A549 (cell line): ENCODE results near the gene SPTLC2. TPM values are rescaled to one million over a fixed set of nuclear protein-coding genes. Genes with fewer than 3 reads are reported as not detected.
"Not testable (repeated sequence)": the region's sequence is repeated elsewhere in the genome, so short reads cannot be mapped to it uniquely, and the experiment has no call there.

Source experiments
- ATAC-seq, 2 experiments: fragments of 200-7000 bp in 1 of 2; fragments of >200 bp in 1 of 2; cut with Nextera tagmentation in 1 of 2; cut with Tn5 transposase in 1 of 2; 3 replicates each; pipeline versions ENCODE4 v1.8.0 to v1.9.1; 2018 to 2020; ENCODE audit warnings: mild to moderate bottlenecking in 1 of 2, moderate library complexity in 1 of 2
- CTCF ChIA-PET: fragments of 300-600 bp; sonication (Branson Sonifier 250); formaldehyde crosslinking; extraction: SDS; loops from one replicate; lab custom pipeline; 2021; ENCODE audit warnings: antibody characterized with exemption, inconsistent platforms; lab: Yijun Ruan, JAX
- POLR2A ChIA-PET: fragments of 350-600 bp; formaldehyde crosslinking; extraction: SDS; loops from one replicate; lab custom pipeline; 2021; ENCODE audit warnings: antibody characterized with exemption, inconsistent platforms; lab: Yijun Ruan, JAX
- DNase-seq, 2 experiments: peaks; one replicate each; pipeline versions ENCODE4 v3.0.0 to v3.0.0-alpha.2; 2011 to 2016; ENCODE audit warnings: low read depth in 1 of 2, low spot score in 1 of 2
- FAIRE-seq: peaks from 2 replicates; lab custom pipeline; 2011; peaks lifted over from hg19 to GRCh38; lab: Jason Lieb, UNC
- H3K27ac ChIP-seq, 2 experiments: fragments of >200 bp; sonication (Bioruptor Twin); formaldehyde crosslinking; 3 replicates each; pipeline ENCODE4 v1.5.1; 2016 to 2017
- H3K4me1 ChIP-seq: fragments of >200 bp; sonication (Bioruptor Twin); formaldehyde crosslinking; 3 replicates; pipeline ENCODE4 v1.6.1; 2016
- H3K4me2 ChIP-seq: fragments of >200 bp; sonication (Bioruptor Twin); formaldehyde crosslinking; 3 replicates; pipeline ENCODE4 v1.6.1; 2016
- H3K4me3 ChIP-seq: fragments of >200 bp; sonication (Bioruptor Twin); formaldehyde crosslinking; 3 replicates; pipeline ENCODE4 v1.5.1; 2016
- H3K9me3 ChIP-seq: fragments of >200 bp; sonication (Bioruptor Twin); formaldehyde crosslinking; 3 replicates; pipeline ENCODE4 v1.6.1; 2016
- BHLHE40 ChIP-seq: IDR thresholded peaks from 2 replicates; pipeline ENCODE4 v1.6.1; 2012; ENCODE audit warnings: low read depth, low read length, inconsistent platforms
- CEBPB ChIP-seq, 2 experiments: fragments of >200 bp in 1 of 2; sonication (Bioruptor Twin) in 1 of 2; formaldehyde crosslinking in 1 of 2; IDR thresholded peaks; 2 replicates each; pipeline ENCODE4 v1.6.1; 2012 to 2016
- CHD2 ChIP-seq: fragments of 150-350 bp; IDR thresholded peaks from 2 replicates; pipeline ENCODE4 v1.6.1; 2014; ENCODE audit warnings: low read length; ENCODE audit not compliant: partially characterized antibody
- CHD4 ChIP-seq: fragments of 200-600 bp; sonication (generic); IDR thresholded peaks from 2 replicates; pipeline ENCODE4 v1.6.1; 2016; ENCODE audit warnings: antibody characterized with exemption, mild to moderate bottlenecking, borderline replicate concordance
- EP300 ChIP-seq, 2 experiments: fragments of >200 bp; sonication (Bioruptor Twin); formaldehyde crosslinking; IDR thresholded peaks; 2 replicates in 1 of 2; 3 replicates in 1 of 2; pipeline ENCODE4 v1.6.1; 2016 to 2017
- FOSL2 ChIP-seq, 2 experiments: fragments of 450-650 bp in 1 of 2; fragments of >200 bp in 1 of 2; sonication (Bioruptor Twin) in 1 of 2; formaldehyde crosslinking; IDR thresholded peaks; 2 replicates each; pipeline versions ENCODE4 v1.5.0 to v1.6.1; 2016 to 2020; ENCODE audit warnings: mild to moderate bottlenecking in 1 of 2, moderate library complexity in 1 of 2
- FOXS1 ChIP-seq: fragments of 250-450 bp; sonication (Bioruptor Pico); IDR thresholded peaks from 2 replicates; pipeline ENCODE4 v1.5.0; 2020; ENCODE audit warnings: mild to moderate bottlenecking, moderate library complexity
- GATA3 ChIP-seq: IDR thresholded peaks from 2 replicates; pipeline ENCODE4 v1.6.1; 2012; ENCODE audit warnings: borderline replicate concordance
- HEYL ChIP-seq: fragments of 250-450 bp; sonication (Bioruptor Pico); IDR thresholded peaks from 2 replicates; pipeline ENCODE4 v1.8.0; 2021; ENCODE audit warnings: mild to moderate bottlenecking, moderate library complexity
- HMGXB4 ChIP-seq: fragments of 250-450 bp; sonication (Bioruptor Pico); IDR thresholded peaks from 2 replicates; pipeline ENCODE4 v1.5.0; 2021; ENCODE audit warnings: mild to moderate bottlenecking, moderate library complexity, borderline replicate concordance
- HOXA7 ChIP-seq: fragments of 250-450 bp; sonication (Bioruptor Pico); IDR thresholded peaks from 2 replicates; pipeline ENCODE4 v1.5.0; 2020; ENCODE audit warnings: mild to moderate bottlenecking, moderate library complexity
- HOXB5 ChIP-seq: fragments of 250-450 bp; sonication (Bioruptor Pico); IDR thresholded peaks from 2 replicates; pipeline ENCODE4 v1.5.0; 2020; ENCODE audit warnings: mild to moderate bottlenecking, moderate library complexity
- KDM5A ChIP-seq: fragments of 200-600 bp; sonication (generic); IDR thresholded peaks from 2 replicates; pipeline ENCODE4 v1.6.1; 2016; ENCODE audit warnings: antibody characterized with exemption, mild to moderate bottlenecking
- MYC ChIP-seq: IDR thresholded peaks from 2 replicates; pipeline ENCODE4 v1.6.1; 2012; ENCODE audit warnings: mild to moderate bottlenecking, inconsistent platforms, low read length, improper control_type of control experiment, borderline replicate concordance
- NR3C1 ChIP-seq: fragments of >200 bp; sonication (Bioruptor Twin); formaldehyde crosslinking; IDR thresholded peaks from 3 replicates; pipeline ENCODE4 v1.6.1; 2017
- PHF8 ChIP-seq: fragments of 200-600 bp; sonication (generic); IDR thresholded peaks from 2 replicates; pipeline ENCODE4 v1.6.1; 2016; ENCODE audit warnings: low read depth, mild to moderate bottlenecking, antibody characterized with exemption, moderate library complexity, borderline replicate concordance
- RFX5 ChIP-seq: fragments of 450-650 bp; IDR thresholded peaks from 2 replicates; pipeline ENCODE4 v1.7.1; 2014; ENCODE audit warnings: antibody characterized with exemption, mild to moderate bottlenecking, moderate library complexity
- SMC3 ChIP-seq: fragments of >200 bp; sonication (Bioruptor Twin); formaldehyde crosslinking; IDR thresholded peaks from 3 replicates; pipeline ENCODE4 v1.6.1; 2018; ENCODE audit warnings: inconsistent platforms
- TFCP2L1 ChIP-seq: fragments of 250-450 bp; sonication (Bioruptor Pico); IDR thresholded peaks from 2 replicates; pipeline ENCODE4 v1.5.0; 2021; ENCODE audit warnings: mild to moderate bottlenecking
- TP53 ChIP-seq: fragments of 250-450 bp; sonication (Bioruptor Pico); IDR thresholded peaks from 2 replicates; pipeline ENCODE4 v1.5.0; 2021; ENCODE audit warnings: mild to moderate bottlenecking, moderate library complexity
- ZC3H11A ChIP-seq: fragments of 450-650 bp; IDR thresholded peaks from 2 replicates; pipeline ENCODE4 v1.6.1; 2014; ENCODE audit warnings: antibody characterized with exemption, mild to moderate bottlenecking
- WGBS: methylation state at CpG from one replicate; pipeline ENCODE4 v1.1.6; 2017; ENCODE audit errors: missing lambda C conversion rate; 5-methylcytosine and 5-hydroxymethylcytosine counted together
- polyA plus RNA-seq, 4 experiments: library from polyadenylated mRNA; depleted of rRNA in 3 of 4; stranded (reverse); fragments of >200 nt; fragmentation: RNase III in 1 of 4; extraction: RNeasy Plus Mini Kit Qiagen cat#74134 plus additional on column Dnase treatment in 1 of 4; gene quantifications; 2 replicates in 3 of 4; 3 replicates in 1 of 4; pipeline ENCODE4 v1.2.3, GENCODE V29; 2011 to 2017
- TF ChIP-seq, protein P1 (sequence below): fragments of >200 bp; sonication (Bioruptor Twin); formaldehyde crosslinking; IDR thresholded peaks from 3 replicates; pipeline ENCODE4 v1.6.1; 2016
- TF ChIP-seq, protein P2 (sequence below): fragments of 250-450 bp; sonication (Bioruptor Pico); IDR thresholded peaks from 2 replicates; pipeline ENCODE4 v1.5.0; 2020; ENCODE audit warnings: low read depth, mild to moderate bottlenecking, moderate library complexity
- TF ChIP-seq, protein P3 (sequence below): fragments of >200 bp; sonication (Bioruptor Twin); formaldehyde crosslinking; IDR thresholded peaks from 2 replicates; pipeline ENCODE4 v1.6.1; 2016

Gene SPTLC2
- polyA plus RNA-seq, 2 of the 4 experiments (the other 2 are of a cell fraction): 17.2 to 30.9 TPM

GRCh38 chr14:77549451-77549850 is 67.0 kb downstream of the SPTLC2 start:
- H3K27ac ChIP-seq: no peak overlapping the region
- TF ChIP-seq ZC3H11A (no peak), GATA3 (no peak), RFX5 (no peak), TP53 (CRISPR knock-in tag) (no peak), PHF8 (no peak), HEYL (no peak), MYC (no peak), EP300 (IDR thresholded peaks at IDR 0.05) (no peak), FOXS1 (no peak), CEBPB (IDR thresholded peaks at IDR 0.05) (no peak), HOXB5 (CRISPR knock-in tag) (no peak), HOXA7 (CRISPR knock-in tag) (no peak), BHLHE40 (no peak), FOSL2 (IDR thresholded peaks at IDR 0.05) (no peak), FOSL2 (CRISPR knock-in tag; IDR thresholded peaks at IDR 0.05) (no peak), HMGXB4 (CRISPR knock-in tag) (no peak), TFCP2L1 (no peak), SMC3 (no peak), CHD4 (no peak)
- TF ChIP-seq, protein P1, sequence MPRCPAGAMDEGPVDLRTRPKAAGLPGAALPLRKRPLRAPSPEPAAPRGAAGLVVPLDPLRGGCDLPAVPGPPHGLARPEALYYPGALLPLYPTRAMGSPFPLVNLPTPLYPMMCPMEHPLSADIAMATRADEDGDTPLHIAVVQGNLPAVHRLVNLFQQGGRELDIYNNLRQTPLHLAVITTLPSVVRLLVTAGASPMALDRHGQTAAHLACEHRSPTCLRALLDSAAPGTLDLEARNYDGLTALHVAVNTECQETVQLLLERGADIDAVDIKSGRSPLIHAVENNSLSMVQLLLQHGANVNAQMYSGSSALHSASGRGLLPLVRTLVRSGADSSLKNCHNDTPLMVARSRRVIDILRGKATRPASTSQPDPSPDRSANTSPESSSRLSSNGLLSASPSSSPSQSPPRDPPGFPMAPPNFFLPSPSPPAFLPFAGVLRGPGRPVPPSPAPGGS: no peak
- H3K9me3 ChIP-seq: no peaks in the 10 kb centered on the region
- no peak for DNase-seq
- WGBS: 88% methylated on average over 1 of the region's 1 CpG
- no peak for FAIRE-seq
- ChIA-PET CTCF (interaction anchor here (0.6 to 5.9 kb wide), 7 partner anchors 13 to 409 kb away, joined by 3 to 39 read pairs (median 5); partner anchors contain the start of gene AHSA1), POLR2A (no interaction called here)
- no peak overlapping the region for H3K4me3 ChIP-seq
- H3K4me1 ChIP-seq: no peaks in the 10 kb centered on the region
- ATAC-seq: no peak
- H3K4me2 ChIP-seq: no peak overlapping the region

- ChIA-PET CTCF (interaction anchor here (0.6 to 1.4 kb wide), 7 partner anchors 15 to 395 kb away, joined by 3 to 4 read pairs (median 3); no protein-coding TSS in a partner anchor), POLR2A (interaction anchor here (0.6 kb wide), 1 partner anchor 78 kb away, joined by 8 read pairs; no protein-coding TSS in a partner anchor)
- Histone ChIP-seq H3K4me3 (no peak overlapping the region), H3K4me2 (no peak overlapping the region), H3K4me1 (no peaks in the 10 kb centered on the region), H3K27ac (no peak overlapping the region), H3K9me3 (no peaks in the 10 kb centered on the region)
- ATAC-seq (peak in 1 of 2 experiments; percentile 64; a peak in 3 of 6 replicates), DNase-seq (no peak), FAIRE-seq (no peak)
- WGBS: 77% methylated on average over 8 of the region's 8 CpGs
- TF ChIP-seq CHD2: no peak
- TF ChIP-seq ZC3H11A: no peak
- TF ChIP-seq NR3C1: no peak
- TF ChIP-seq KDM5A: no peak
- TF ChIP-seq, protein P2, sequence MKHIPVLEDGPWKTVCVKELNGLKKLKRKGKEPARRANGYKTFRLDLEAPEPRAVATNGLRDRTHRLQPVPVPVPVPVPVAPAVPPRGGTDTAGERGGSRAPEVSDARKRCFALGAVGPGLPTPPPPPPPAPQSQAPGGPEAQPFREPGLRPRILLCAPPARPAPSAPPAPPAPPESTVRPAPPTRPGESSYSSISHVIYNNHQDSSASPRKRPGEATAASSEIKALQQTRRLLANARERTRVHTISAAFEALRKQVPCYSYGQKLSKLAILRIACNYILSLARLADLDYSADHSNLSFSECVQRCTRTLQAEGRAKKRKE: no peak
- no peak for TF ChIP-seq TP53 (CRISPR knock-in tag)
- TF ChIP-seq, protein P3, sequence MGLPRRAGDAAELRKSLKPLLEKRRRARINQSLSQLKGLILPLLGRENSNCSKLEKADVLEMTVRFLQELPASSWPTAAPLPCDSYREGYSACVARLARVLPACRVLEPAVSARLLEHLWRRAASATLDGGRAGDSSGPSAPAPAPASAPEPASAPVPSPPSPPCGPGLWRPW: no peak
These were observed 68.8 kb downstream of the SPTLC2 start for GRCh38 chr14:77547512-77548180.

- H3K4me2 ChIP-seq, DNase-seq, H3K4me1 ChIP-seq, H3K9me3 ChIP-seq, H3K4me3 ChIP-seq, ATAC-seq, FAIRE-seq, H3K27ac ChIP-seq: not testable (repeated sequence)
- CTCF ChIA-PET: interaction anchor here (0.7 to 2.3 kb wide), 5 partner anchors 9 to 393 kb away, joined by 3 to 6 read pairs (median 3); no protein-coding TSS in a partner anchor
- 93% methylated on average over 11 of the region's 11 CpGs for WGBS
- POLR2A ChIA-PET: interaction anchor here (1.0 kb wide), 1 partner anchor 224 kb away, joined by 3 read pairs; the partner anchor contains the start of genes GSTZ1 and POMT2
These were observed 71.3 kb downstream of the SPTLC2 start for GRCh38 chr14:77545171-77545570.
